Activated T-helper 2 cell treated with anti-CD3 and anti-CD28 coated beads, Interferon-gamma antibody, Interleukin-2, Interleukin-4, amounts not matched to agents 10 μg/mL and 5 μg/mL and 100 μg/mL, durations not matched to agents 14 hours and 24 hours and 36 hours (primary cell): ENCODE results near the gene PRPF38B. TPM values are rescaled to one million over a fixed set of nuclear protein-coding genes. Genes with fewer than 3 reads are reported as not detected.

Experiments used
- DNase-seq: peaks from one replicate; pipeline ENCODE4 v3.0.0; 2021; ENCODE audit warnings: low spot score
- H3K27ac Mint-ChIP-seq: one replicate; pipeline ENCODE4 v1.8.0; 2021; ENCODE audit warnings: mixed read lengths
- H3K27me3 Mint-ChIP-seq: one replicate; pipeline ENCODE4 v1.8.0; 2021; ENCODE audit warnings: low read depth, mixed read lengths
- H3K36me3 Mint-ChIP-seq: one replicate; pipeline ENCODE4 v1.8.0; 2021; ENCODE audit warnings: low read depth, mixed read lengths
- H3K4me1 Mint-ChIP-seq: one replicate; pipeline ENCODE4 v1.8.0; 2021; ENCODE audit warnings: low read depth, mixed read lengths
- H3K4me3 Mint-ChIP-seq: one replicate; pipeline ENCODE4 v1.8.0; 2021; ENCODE audit warnings: low read depth, mild to moderate bottlenecking, moderate library complexity, mixed read lengths
- H3K9me3 Mint-ChIP-seq: one replicate; pipeline ENCODE4 v1.8.0; 2021; ENCODE audit warnings: mixed read lengths
- intact Hi-C: fragments of 100-400 bp; cut with micrococcal nuclease; formaldehyde crosslinking; loops from one replicate; pipeline ENCODE4 v1.15.1; 2023
- total RNA-seq: library from RNA; stranded (reverse); gene quantifications from 2 replicates; pipeline ENCODE4 v1.2.3, GENCODE V29; 2022

PRPF38B gene
- total RNA-seq, 1 donor from 2014 or later: 86.7 TPM

GRCh38 chr1:108734171-108734865, 42.2 kb downstream of the PRPF38B start:
- DNase-seq: no peak
- intact Hi-C loops: no loop called here
- peaks cover 21% of the 10 kb centered on the region for H3K27me3 Mint-ChIP-seq
- no peak overlapping the region for H3K27ac Mint-ChIP-seq
- no peaks in the 10 kb centered on the region for H3K36me3 Mint-ChIP-seq
- no peaks in the 10 kb centered on the region for H3K4me1 Mint-ChIP-seq
- no peak overlapping the region for H3K4me3 Mint-ChIP-seq
- H3K9me3 Mint-ChIP-seq: no peaks in the 10 kb centered on the region

- peaks cover 3% of the 10 kb centered on the region for H3K4me1 Mint-ChIP-seq
- no peak for DNase-seq
- intact Hi-C loops: no loop called here
- no peaks in the 10 kb centered on the region for H3K27me3 Mint-ChIP-seq
- H3K4me3 Mint-ChIP-seq: no peak overlapping the region
- H3K9me3 Mint-ChIP-seq: no peaks in the 10 kb centered on the region
- no peak overlapping the region for H3K27ac Mint-ChIP-seq
- peaks cover 8% of the 10 kb centered on the region for H3K36me3 Mint-ChIP-seq
Observed at GRCh38 chr1:108742253-108742652, 50.1 kb downstream of the PRPF38B start.

GRCh38 chr1:108745980-108746381, 53.9 kb downstream of the PRPF38B start:
- H3K27me3 Mint-ChIP-seq: no peaks in the 10 kb centered on the region
- peak overlapping the region; percentile 99 for H3K27ac Mint-ChIP-seq
- H3K4me3 Mint-ChIP-seq: peak overlapping the region; percentile 99
- no peak for DNase-seq
- H3K9me3 Mint-ChIP-seq: no peaks in the 10 kb centered on the region
- peaks cover 29% of the 10 kb centered on the region for H3K36me3 Mint-ChIP-seq
- intact Hi-C loops: loop anchor here (1.0 to 5.0 kb wide), 3 partner anchors 54 to 1901 kb away; partner anchors contain the start of genes HENMT1 and PRPF38B
- peaks cover 26% of the 10 kb centered on the region for H3K4me1 Mint-ChIP-seq

GRCh38 chr1:108746382-108747170, 54.5 kb downstream of the PRPF38B start, which contains the start of gene STXBP3:
Gene STXBP3 (plus strand): TSS chr1:108746674. CDS start chr1:108746738, 64 bp downstream.
- intact Hi-C loops: loop anchor here (1.0 to 5.0 kb wide), 3 partner anchors 54 to 1901 kb away; partner anchors contain the start of genes HENMT1 and PRPF38B
- Mint-ChIP-seq H3K36me3 (peaks cover 30% of the 10 kb centered on the region), H3K27ac (peak within 1 kb of the TSS; percentile 99), H3K4me1 (peaks cover 26% of the 10 kb centered on the region), H3K9me3 (no peaks in the 10 kb centered on the region), H3K4me3 (peak within 1 kb of the TSS; percentile 99), H3K27me3 (no peaks in the 10 kb centered on the region)
- DNase-seq: peak; percentile 98

- Mint-ChIP-seq H3K36me3 (peaks cover 30% of the 10 kb centered on the region), H3K27me3 (no peaks in the 10 kb centered on the region), H3K9me3 (no peaks in the 10 kb centered on the region), H3K4me3 (peak overlapping the region; percentile 99), H3K4me1 (peaks cover 26% of the 10 kb centered on the region), H3K27ac (peak overlapping the region; percentile 94)
- DNase-seq: peak; percentile 37
- intact Hi-C loops: loop anchor here (5.0 kb wide), 1 partner anchor 1900 kb away; no protein-coding TSS in a partner anchor
Observed at GRCh38 chr1:108747171-108747850, 55.2 kb downstream of the PRPF38B start.

GRCh38 chr1:108747898-108748297, 55.8 kb downstream of the PRPF38B start:
- Mint-ChIP-seq H3K4me3 (no peak overlapping the region), H3K9me3 (no peaks in the 10 kb centered on the region), H3K27me3 (no peaks in the 10 kb centered on the region), H3K27ac (no peak overlapping the region), H3K4me1 (peaks cover 31% of the 10 kb centered on the region), H3K36me3 (peaks cover 35% of the 10 kb centered on the region)
- intact Hi-C loops: loop anchor here (5.0 kb wide), 1 partner anchor 1899 kb away; no protein-coding TSS in a partner anchor
- DNase-seq: no peak

- H3K4me3 Mint-ChIP-seq: peak overlapping the region; percentile 34
- intact Hi-C loops: loop anchor here (5.0 kb wide), 1 partner anchor 1898 kb away; no protein-coding TSS in a partner anchor
- H3K27me3 Mint-ChIP-seq: no peaks in the 10 kb centered on the region
- H3K4me1 Mint-ChIP-seq: peaks cover 32% of the 10 kb centered on the region
- peaks cover 37% of the 10 kb centered on the region for H3K36me3 Mint-ChIP-seq
- DNase-seq: no peak
- H3K27ac Mint-ChIP-seq: no peak overlapping the region
- no peaks in the 10 kb centered on the region for H3K9me3 Mint-ChIP-seq
Observed at GRCh38 chr1:108749081-108749480, 57.0 kb downstream of the PRPF38B start.

- no peak for DNase-seq
- Mint-ChIP-seq H3K4me3 (no peak overlapping the region), H3K9me3 (no peaks in the 10 kb centered on the region), H3K27me3 (no peaks in the 10 kb centered on the region), H3K36me3 (peaks cover 47% of the 10 kb centered on the region), H3K4me1 (peaks cover 34% of the 10 kb centered on the region), H3K27ac (no peak overlapping the region)
- intact Hi-C loops: no loop called here
Observed at GRCh38 chr1:108750476-108751181, 58.5 kb downstream of the PRPF38B start.

Other genes starting within 250 kb of the PRPF38B start
- gene NBPF6, start 242.0 kb upstream of the PRPF38B start, total RNA-seq: 0.23 and 0.50 TPM in 2 replicates
- gene EEIG2, start 132.2 kb upstream of the PRPF38B start, total RNA-seq: 25.4 and 26.4 TPM in 2 replicates
- gene HENMT1, start 31.2 kb upstream of the PRPF38B start, total RNA-seq: 16.5 and 17.7 TPM in 2 replicates
- 0.05 TPM in 1 of 2 replicates, not detected in the other for gene FNDC7, start 20.6 kb downstream of the PRPF38B start, total RNA-seq
- gene STXBP3, start 54.4 kb downstream of the PRPF38B start, total RNA-seq: 46.5 and 51.7 TPM in 2 replicates
- gene AKNAD1, start 164.8 kb downstream of the PRPF38B start, total RNA-seq: not detected in 2 replicates
- 14.2 and 15.4 TPM in 2 replicates for gene GPSM2, start 184.7 kb downstream of the PRPF38B start, total RNA-seq